Measurements from ENCODE around the gene TRIP11. TPM values are rescaled to one million over a fixed set of nuclear protein-coding genes. Genes with fewer than 3 reads are reported as not detected.

Gene TRIP11
- total RNA-seq, 1 experiment from 2014 or later = 7.1 TPM

DNA sequence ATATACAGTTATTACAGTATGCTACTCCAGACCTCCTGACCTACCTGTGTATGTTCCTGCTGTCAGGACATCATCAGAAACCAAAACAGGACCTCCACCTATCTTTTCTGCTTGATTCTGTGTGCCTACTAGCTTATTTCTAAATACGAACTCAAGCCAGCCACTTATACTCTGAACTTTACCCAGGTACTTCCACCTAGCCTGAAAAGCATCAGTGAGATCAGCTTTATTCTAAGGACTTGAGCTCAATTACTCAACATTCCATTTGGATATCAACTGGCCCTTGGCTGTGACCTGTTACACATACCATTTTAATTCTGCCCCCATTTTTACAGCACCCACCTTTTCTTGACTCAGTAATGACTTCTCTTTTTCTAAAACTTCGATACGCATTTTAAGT, 29.2 kb downstream of the TRIP11 start:
- DNase-seq (ENCODE audit: low spot score) = no peak

DNA sequence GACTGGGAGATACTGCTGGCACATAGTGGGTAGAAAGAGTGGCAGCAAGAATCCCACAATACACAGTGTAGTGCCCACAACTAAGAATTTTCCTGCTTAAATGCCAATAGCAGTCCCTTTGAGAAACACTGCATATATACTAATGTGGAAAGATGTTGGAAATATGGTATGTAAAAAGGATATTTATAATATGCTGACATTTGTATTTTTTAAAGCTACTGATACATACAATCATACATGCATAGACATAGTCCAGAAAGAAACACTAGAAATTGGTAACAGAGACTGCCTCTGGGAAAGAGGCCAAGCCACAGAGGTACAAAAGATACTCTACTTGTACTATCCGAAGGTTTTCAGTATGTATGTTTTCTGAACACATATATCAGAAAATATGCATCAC, 30.3 kb downstream of the TRIP11 start:
- no peak for DNase-seq (ENCODE audit: low spot score)

DNA sequence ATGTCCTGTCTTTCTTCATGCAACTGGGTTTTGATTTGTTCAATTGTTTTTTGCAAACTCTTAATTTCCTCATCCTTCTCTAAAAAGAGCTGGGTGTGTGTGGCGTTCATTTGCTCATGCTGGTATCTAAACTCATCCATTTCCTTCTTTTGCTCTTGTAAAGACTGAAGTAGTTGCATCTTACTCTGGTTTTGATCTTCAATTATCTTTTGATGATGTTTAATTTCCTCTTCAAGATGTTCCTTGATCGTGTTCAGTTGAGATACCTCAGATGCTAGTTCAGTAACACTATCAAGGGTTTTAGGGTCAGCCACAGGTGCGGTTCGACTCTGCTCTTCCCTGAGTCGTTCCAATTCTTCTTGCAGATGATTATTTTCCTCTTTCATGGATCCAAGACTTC, 34.8 kb downstream of the TRIP11 start:
- no peak for DNase-seq (ENCODE audit: low spot score)

DNA sequence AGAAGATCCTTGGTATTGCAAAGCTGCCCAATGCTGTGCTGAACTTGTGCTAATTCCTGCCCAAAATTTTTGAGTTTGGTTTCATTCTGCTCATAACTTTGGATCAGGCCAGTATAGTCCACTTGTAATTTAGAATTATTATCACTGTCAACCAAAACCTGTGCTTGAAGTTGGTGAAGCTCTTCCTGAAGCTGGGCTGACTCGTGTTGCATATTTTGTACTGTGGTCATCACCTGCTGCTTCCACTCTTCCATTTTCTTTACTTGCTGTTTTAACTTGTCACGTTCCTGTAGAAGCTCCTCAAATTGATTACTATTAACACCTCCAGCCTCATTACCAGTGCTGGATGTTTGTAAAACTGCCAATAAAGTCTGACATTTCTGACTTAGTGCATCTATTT, 35.8 kb downstream of the TRIP11 start:
- no peak for DNase-seq (ENCODE audit: low spot score)

DNA sequence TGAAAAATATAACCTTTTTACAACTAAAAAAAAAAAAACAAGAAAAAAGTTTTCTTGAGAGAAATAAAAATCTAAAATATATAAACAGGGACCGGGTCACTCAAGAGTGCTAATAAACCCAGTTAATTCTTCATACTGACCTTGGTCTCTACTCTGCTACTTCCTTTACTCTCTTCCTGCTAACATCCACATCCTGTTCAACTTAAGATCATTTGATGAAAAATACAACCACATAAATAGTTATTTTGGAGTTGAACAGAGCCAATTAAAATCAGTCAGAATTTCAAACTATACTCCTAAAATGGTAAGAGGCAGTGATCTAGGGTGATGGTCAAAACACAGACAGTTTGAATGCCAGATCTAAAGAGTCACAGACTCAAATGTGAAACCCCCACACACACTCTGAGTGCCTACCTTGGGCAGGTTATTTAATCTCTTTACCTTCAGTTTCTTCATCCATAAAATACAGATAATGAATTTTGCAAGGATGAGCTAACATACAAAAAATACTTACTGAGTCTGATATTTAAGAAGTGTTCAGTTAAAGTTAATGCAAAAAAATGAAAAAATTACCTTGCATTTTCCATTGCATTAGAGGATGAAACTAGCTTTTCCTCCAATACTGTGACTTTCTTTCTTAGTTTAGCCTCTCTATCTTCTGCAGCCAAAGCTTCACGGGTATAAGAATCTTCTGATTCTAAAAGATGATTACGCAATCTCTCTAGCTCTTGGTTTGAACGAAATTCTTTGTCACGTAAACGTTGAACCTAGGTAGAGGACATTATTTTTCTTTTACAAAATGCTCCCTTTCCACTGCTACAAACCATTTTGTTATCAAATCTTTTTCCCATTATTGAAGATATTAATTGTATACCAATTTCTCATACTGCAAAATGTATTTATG, 40.9 kb downstream of the TRIP11 start:
- DNase-seq (ENCODE audit: low spot score) = no peak

DNA sequence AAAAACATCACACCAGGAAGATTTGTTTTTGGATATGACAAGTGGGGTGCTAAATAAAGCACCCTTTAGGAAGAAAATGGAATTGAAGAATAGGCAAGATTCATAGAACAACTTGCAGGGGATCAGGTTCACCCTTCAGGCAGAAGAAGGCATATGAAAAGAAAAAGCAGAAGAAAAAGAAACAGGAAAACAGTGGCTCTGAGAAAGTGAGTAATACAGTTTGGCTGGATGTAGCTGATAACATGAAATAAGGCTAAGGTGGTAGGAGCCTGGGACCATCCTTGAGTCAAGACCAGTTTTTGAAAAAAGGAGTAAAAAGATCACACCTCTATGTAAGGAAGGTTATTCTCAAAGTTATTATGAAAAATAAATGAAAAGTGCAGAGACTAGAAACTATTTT, 42.4 kb downstream of the TRIP11 start:
- DNase-seq (ENCODE audit: low spot score) = no peak

DNA sequence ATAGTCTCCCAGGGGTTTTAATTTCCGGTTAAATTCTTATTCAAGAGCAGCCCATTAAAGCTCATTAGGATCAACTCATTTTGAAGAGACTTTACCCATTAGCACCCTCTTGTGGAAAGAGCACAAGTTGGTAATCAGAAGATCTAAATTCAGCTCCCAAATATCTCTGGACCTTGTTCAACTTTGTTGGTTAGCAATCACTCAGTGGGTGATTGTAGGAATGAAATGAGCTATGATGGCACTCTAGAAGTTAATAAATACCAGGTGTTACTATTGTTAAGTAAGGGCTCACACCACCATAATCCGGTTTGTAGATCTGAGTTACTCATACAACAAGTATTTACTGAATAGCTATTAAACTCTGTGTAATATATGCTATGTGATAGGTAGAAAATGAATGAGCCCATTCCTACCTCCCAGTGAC, 42.9 kb downstream of the TRIP11 start:
- DNase-seq (ENCODE audit: low spot score) = peak; percentile 50

DNA sequence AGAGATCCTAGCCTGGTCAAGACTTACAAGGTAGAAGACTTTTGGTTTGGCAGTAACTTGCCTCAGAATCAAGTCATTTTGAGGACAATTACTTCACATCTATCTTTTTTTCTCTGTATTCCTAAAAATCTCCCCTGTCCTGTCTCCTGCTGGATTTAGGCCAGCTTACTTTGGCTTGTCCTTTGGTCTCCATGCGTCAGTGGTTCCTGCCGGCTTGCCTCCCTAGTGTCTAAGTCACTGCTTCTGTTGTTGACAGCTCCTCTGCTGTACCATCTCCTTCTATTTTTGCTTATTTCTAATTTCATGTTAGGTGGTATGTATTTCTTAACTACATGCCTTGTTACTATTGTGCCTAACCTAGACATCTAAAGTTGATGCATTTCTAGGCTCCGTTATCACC, 52.7 kb downstream of the TRIP11 start:
- DNase-seq (ENCODE audit: low spot score) = no peak

DNA sequence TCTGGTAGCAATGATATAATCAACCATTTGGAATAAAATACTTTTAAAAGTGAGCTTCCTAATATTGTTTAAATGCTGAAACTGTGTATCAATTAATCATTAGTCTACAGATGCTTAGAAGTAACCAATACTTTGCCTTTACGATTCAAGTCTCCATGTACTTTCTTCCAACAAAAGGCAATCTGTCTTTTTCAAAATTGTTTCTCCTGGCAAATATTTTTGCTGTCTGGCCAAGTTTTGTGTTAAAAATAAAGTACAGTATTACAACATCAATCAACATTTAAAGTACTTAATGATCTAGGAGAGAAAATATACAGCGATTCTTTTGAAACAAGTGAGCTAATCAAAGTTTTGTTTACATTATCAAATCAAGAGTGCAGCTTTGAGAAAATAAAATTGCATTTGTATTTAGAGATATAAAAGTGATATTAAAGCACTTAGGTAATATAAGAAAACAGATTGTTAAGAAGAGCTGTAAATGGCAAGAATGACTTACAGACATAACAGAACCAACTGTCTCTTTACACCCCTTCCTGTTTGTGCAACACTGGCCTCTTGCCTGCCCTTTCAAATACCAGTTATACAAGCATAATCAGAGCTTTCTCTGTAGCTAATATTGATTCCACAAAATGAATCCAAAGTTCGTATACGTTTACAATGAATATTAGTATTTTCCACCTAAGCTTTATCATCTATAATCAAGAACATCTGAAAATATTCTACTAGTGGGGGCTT, 54.2 kb downstream of the TRIP11 start:
- no peak for DNase-seq (ENCODE audit: low spot score)

DNA sequence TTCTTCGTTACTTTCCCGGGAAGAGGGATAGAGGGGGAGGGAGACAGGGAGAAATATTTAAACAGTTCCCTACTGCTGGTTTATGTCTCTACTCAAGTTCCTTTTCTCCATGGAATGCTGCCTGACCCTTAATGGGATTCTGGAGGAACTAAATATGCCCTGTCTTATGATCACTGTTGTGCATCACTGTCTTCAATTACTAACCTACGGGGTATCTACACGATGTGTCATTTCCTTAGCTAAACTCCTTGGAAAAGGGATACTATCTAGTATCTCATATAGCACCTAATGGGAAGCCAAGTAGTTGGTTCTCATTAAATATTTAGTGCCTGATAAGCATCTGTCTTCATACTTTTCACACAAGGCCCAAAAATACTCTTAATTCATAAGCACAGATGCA, 54.9 kb downstream of the TRIP11 start:
- DNase-seq (ENCODE audit: low spot score) = no peak

DNA sequence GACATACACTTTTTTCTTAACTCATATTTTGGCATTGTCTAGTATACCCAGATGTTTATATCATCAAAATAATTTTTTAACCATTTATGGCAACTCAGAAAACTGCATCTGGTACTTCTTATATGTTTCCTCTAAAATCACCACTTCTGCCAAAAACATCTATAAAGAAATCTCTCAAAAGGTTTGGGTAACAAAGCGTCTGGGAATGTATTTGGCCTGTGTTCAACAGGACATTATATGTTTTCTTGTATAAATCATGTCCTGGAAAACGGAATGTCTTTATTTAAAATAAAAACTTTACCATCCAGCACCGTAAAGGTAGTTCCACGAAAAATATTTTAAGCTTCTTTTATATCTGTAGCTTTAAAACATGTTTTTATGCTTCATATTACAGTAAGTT, 56.3 kb downstream of the TRIP11 start:
- DNase-seq (ENCODE audit: low spot score) = no peak

DNA sequence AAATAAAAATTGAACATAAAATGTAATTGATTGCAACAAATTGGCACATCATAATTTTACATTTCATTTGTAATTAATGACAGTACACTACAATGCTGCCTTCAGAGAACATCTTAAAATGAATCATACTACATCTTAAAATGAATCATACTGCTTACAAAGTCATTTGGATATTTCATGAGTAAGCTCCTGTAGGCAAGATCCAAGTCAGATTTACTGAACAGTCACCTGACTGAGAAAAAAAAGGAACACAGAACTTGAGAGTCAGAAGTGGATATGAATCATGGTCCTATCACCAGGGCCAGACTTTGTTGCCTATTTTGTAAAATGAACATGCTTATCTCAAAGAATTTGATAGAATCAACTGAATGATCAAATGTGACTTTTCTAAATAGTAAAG, 59.7 kb downstream of the TRIP11 start:
- DNase-seq (ENCODE audit: low spot score) = no peak

DNA sequence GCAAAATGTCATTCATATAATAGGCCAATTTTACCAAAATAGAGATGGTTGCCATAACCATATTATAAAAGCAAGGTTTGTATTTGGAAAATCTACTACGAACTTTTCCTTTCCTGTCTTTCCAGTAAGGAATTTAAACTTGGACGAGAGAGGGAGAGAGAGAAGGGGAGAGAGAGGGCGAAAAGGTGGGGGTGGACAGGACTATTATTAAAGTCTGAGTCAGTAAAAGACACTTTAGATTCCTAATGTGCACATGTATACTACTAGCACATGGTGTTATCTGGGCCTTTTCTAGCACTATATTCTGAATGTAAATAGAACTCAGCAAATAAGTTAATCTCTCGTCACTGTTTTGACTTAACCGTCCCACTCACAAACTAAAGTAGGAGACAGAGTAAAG, 62.0 kb downstream of the TRIP11 start:
- DNase-seq (ENCODE audit: low spot score) = no peak

DNA sequence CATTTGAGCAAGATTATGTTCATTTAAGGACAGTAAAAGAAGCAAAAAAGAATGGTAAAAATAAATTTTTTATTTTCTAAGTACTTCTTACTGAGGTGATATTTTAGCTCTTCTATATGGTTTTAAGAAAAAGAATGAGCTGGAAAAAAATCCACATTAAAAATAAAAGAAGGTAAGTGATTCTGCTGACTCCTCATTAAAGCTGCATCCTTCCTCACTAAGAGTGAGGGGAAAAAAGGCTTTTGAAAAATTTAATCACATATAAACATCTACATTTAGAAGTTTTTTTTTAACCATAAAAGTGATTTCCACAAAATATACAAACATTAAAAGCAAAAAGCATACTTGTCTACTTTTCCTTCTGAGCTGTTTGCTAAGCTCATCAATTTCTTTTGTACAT, 64.1 kb downstream of the TRIP11 start:
- no peak for DNase-seq (ENCODE audit: low spot score)

DNA sequence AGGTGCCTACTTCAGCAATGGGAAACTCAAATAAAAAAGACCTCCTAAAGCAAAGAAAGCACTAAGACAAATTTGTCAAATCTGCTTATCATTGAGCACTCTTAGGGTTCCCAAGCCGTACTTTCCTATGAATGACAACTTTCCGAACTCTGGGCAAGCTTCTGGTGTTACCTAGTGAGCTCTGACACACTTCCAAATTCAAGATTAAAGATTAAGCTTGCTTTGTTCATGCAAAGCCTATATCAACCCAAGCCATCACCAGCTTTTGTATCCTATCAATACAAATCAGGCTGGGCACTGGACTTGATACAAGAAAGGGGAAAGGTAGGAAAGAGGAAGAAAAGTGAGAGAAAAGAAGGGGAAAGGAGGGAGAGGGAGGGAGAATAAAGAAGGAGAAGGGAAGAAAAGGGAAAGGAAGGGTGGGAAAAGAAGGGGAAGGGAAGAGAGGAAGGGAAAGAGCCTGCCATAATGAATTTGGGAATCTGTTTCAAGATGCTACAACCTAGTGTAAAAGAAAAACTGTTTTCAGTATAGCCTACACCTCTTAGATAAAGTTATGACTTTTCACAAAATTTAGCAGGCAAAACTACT, 68.6 kb downstream of the TRIP11 start:
- DNase-seq (ENCODE audit: low spot score) = no peak

DNA sequence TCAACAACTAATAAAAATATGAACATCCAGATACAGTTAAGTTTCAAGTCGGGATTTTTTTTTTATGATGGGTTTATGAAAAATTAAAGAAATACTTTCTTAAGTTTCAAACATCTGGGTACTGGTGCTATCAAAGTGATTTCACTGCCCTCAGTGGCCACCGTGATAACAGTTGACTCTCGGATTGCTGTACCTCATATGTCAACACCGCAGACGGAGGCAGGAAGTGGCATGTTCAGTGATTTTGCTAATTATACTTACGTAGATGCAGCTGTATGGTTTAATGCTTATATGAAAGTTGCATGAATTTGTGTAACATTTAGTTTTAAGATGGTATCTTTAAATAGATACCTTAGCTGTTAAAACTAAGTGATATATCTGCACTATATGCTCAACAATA, 71.6 kb downstream of the TRIP11 start:
- no peak for DNase-seq (ENCODE audit: low spot score)

DNA sequence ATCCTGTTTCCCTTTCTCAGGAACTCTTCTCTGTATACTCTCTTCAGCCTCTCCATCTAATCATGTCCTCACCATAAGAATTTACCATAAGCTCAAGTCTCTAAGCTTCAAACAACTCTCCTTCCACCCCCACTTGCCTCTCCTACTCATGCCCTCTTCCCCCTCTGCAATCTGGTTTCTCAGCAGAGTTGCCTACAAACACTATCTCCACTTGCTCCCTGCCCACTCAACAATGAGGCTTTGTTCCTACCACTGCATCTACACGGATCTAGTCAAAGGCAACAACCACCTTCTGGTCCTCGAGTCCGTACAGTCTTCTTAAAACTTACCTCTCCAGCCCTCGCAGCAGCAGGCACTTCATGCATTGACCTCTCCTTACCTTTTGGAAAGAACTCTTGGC, 75.1 kb downstream of the TRIP11 start:
- no peak for DNase-seq (ENCODE audit: low spot score)

DNA sequence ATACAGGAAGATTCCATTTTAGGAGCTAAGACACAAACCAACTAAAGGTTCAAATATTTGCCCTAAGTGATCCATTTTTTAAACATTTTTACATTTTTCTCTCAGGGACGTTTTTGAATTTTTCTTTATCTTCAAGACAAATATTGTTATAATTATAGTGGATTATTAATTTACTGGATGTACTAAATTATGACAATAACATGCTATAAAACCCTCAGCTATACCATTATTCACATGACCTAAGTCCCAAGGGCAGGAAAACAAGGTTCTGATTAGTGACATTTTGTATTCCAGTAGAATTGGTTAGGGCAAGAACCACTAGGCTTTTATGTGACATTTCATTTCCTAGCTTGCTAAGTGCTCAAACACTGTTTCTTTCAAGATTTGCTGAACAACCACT, 75.8 kb downstream of the TRIP11 start:
- no peak for DNase-seq (ENCODE audit: low spot score)

DNA sequence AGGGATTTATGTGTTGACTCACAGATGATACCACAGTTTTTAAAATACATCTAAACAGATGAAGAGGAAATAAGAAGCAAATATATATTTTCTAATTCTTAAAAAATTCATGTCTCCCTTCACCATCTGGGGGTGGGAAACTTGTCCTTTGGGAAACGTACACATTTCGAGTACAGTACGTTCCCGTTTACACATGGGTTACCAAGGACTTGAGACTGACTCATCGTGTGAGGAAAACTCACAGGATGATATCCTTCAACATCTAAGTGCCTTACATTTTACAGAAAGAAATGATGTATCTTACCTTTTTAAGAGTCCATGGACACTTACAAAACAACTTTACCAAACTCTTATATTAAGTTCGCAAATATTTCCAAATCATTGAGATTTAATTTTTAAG, 76.4 kb downstream of the TRIP11 start:
- no peak for DNase-seq (ENCODE audit: low spot score)

DNA sequence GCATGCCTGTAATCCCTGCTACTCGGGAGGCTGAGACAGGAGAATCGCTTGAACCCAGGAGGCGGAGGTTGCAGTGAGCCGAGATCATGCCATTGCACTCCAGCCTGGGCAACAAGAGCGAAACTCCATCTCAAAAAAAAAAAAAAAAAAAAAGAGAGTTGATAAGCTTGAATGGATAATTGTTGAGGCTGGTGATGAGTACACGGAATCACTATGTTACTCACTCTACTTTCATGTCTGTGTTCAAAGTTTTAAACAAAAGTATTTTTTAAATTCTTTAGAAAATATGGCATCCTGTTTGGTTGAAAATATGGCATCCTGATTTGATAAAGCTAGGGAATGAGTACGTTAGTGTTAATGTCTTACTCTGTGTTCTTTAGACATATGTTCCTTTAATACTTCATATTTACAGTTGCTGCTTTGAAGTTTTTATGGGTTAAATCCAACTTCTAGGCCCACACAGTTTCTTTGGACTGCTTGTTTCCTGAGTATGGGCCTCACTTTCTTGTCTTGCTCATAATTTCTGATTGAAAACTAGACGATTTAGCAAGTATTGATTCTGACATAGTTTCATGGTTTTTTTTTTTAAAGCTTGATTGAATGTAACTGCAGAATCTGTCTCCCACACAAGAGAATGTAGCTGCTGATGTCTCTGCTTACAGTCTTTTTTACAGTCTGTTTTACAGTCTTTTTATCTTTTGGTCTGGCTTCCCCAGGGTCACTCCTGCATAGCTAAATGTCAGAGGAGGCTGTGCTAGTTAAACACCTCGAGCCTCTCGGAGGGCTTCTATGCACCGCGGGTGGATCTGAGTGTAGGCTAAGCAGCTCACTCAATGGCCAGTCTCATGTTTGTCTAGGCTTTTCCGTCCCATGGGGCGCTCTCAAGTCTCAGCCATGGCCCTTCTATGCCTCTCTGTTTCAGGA, 78.3 kb downstream of the TRIP11 start:
- DNase-seq (ENCODE audit: low spot score) = no peak

DNA sequence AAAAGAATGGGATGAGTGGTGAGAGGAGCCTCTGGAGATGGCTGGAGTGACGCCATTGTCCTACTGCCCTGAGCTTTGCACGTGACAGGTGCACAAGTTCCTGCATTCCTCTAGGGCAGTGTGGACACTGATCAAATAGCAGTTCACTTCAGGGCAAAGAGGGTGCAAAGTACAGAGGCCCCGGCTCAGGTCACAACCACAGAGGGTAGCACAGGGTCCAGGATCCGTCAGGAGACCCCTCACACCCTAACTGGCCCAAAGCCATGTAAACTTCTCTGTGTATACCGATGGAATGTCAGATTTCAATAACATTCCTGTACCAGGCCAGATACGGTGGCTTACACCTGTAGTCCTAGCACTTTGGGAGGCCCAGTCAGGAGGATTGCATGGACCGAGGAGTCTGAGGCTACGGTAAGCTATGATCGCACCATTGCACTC, 82.0 kb downstream of the TRIP11 start:
- no peak for DNase-seq (ENCODE audit: low spot score)

DNA sequence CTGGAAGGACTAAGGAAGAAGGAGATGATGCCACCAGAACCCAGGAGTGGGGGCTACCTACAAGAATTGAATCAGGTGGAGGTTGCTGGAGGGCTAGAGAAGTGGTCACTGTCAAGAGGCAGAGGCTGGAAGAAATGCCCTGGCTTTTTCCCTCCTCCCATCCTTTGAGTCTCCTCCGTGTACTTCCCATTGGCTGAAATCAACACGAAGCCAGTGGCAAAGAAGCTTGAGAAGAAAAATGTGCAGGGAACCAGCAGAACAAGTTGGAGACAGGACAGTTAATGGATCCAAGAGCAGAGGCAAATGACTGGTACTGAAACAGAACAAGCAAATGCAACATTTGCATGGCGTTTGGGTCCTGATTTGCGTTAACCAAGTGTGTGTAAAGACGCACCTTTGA, 83.2 kb downstream of the TRIP11 start:
- no peak for DNase-seq (ENCODE audit: low spot score)

Data from HT-29 (cell line).